Mesendoderm (in vitro differentiated cells): Measurements from ENCODE around the gene ARID1B.

ENCODE experiments used
- DNase-seq: peaks from one replicate; pipeline ENCODE4 v3.0.0; 2013
- H2AK5ac ChIP-seq: 2 replicates; pipeline ENCODE4 v1.6.1; 2013; ENCODE audit warnings: low read length, inconsistent platforms
- H2BK120ac ChIP-seq: 2 replicates; pipeline ENCODE4 v1.6.1; 2013; ENCODE audit warnings: low read depth, mild to moderate bottlenecking, low read length, moderate library complexity, mixed read lengths
- H2BK15ac ChIP-seq: replicated peaks from 2 replicates; pipeline ENCODE4 v1.6.1; 2013; ENCODE audit warnings: low read depth, mild to moderate bottlenecking, moderate library complexity
- H2BK5ac ChIP-seq: 2 replicates; pipeline ENCODE4 v1.6.1; 2013; ENCODE audit warnings: low read length, inconsistent platforms
- H3K18ac ChIP-seq: 2 replicates; pipeline ENCODE4 v1.6.1; 2013; ENCODE audit warnings: mild to moderate bottlenecking, low read length, mixed read lengths
- H3K23ac ChIP-seq: one replicate; pipeline ENCODE4 v1.6.1; 2013; ENCODE audit warnings: low read length
- H3K27ac ChIP-seq: 2 replicates; pipeline ENCODE4 v1.5.1; 2013; ENCODE audit warnings: low read depth, mild to moderate bottlenecking, inconsistent platforms, low read length, moderate library complexity
- H3K27me3 ChIP-seq: 2 replicates; pipeline ENCODE4 v1.6.1; 2013; ENCODE audit warnings: low read length, control low read depth, mild to moderate bottlenecking, inconsistent platforms; ENCODE audit not compliant: insufficient read depth, poor library complexity
- H3K36me3 ChIP-seq: 2 replicates; pipeline ENCODE4 v1.6.1; 2013; ENCODE audit warnings: low read length, inconsistent platforms; ENCODE audit not compliant: control insufficient read depth, insufficient read depth
- H3K4ac ChIP-seq: one replicate; pipeline ENCODE4 v1.6.1; 2013; ENCODE audit warnings: low read depth, mild to moderate bottlenecking, low read length, moderate library complexity
- H3K4me1 ChIP-seq: 2 replicates; pipeline ENCODE4 v1.6.1; 2013; ENCODE audit warnings: low read depth, low read length, inconsistent platforms; ENCODE audit not compliant: control insufficient read depth
- H3K4me2 ChIP-seq: 2 replicates; pipeline ENCODE4 v1.6.1; 2013; ENCODE audit warnings: low read length
- H3K4me3 ChIP-seq: 2 replicates; pipeline ENCODE4 v1.5.1; 2013; ENCODE audit warnings: mild to moderate bottlenecking, low read length
- H3K56ac ChIP-seq: one replicate; pipeline ENCODE4 v1.6.1; 2013; ENCODE audit warnings: low read length
- H3K79me1 ChIP-seq: 2 replicates; pipeline ENCODE4 v1.6.1; 2013; ENCODE audit warnings: low read length, inconsistent platforms
- H3K79me2 ChIP-seq: 2 replicates; pipeline ENCODE4 v1.6.1; 2013; ENCODE audit warnings: mild to moderate bottlenecking, low read length; ENCODE audit not compliant: control insufficient read depth, insufficient read depth
- H3K9ac ChIP-seq: 2 replicates; pipeline ENCODE4 v1.6.1; 2013; ENCODE audit warnings: low read length, inconsistent platforms
- H4K5ac ChIP-seq: one replicate; pipeline ENCODE4 v1.6.1; 2013; ENCODE audit warnings: low read length
- H4K8ac ChIP-seq: one replicate; pipeline ENCODE4 v1.6.1; 2013; ENCODE audit warnings: low read depth, mild to moderate bottlenecking, control low read depth, low read length, moderate library complexity
- WGBS: extraction: QIAGEN DNeasy Blood & Tissue Kit; methylation state at CpG from one replicate; pipeline ENCODE4 v1.1.7; 2013; ENCODE audit warnings: low lambda C conversion rate, missing lambda C conversion rate; ENCODE audit not compliant: insufficient coverage; ENCODE audit errors: extremely low coverage; 5-methylcytosine and 5-hydroxymethylcytosine counted together

Gene ARID1B

DNA sequence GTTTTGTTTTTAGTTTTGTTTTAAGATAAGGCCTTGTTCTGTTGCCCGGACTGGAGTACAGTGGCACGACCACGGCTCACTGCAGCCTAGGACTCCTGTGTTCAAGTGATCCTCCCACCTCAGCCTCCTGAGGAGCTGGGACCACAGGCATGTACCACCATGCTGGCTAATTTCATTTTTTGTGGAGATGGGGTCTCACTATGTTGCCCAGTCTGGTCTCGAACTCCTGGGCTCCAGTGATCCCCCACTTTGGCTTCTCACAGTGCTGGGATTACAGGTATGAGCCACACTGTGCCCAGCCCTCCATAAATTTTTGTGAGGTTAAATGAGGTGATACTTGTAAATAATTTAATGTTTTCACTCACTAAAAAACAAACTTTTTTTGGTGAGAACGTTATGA lies 76.6 kb downstream of the ARID1B start:
- no peak overlapping the region for H2BK5ac ChIP-seq
- H3K4me1 ChIP-seq = peaks cover 8% of the 10 kb centered on the region
- no peak overlapping the region for H3K4me2 ChIP-seq
- H3K18ac ChIP-seq = no peak overlapping the region
- no peaks in the 10 kb centered on the region for H3K27me3 ChIP-seq
- H2BK15ac ChIP-seq = no peak overlapping the region
- WGBS = no CpG with 5 or more reads among the region's 5 CpGs
- H4K8ac ChIP-seq = no peak overlapping the region
- H3K79me2 ChIP-seq = peaks cover 80% of the 10 kb centered on the region
- H4K5ac ChIP-seq = no peak overlapping the region
- no peak overlapping the region for H3K4me3 ChIP-seq
- H3K27ac ChIP-seq = no peak overlapping the region
- H3K9ac ChIP-seq = no peak overlapping the region
- H3K4ac ChIP-seq = no peak overlapping the region
- no peak overlapping the region for H2BK120ac ChIP-seq
- H2AK5ac ChIP-seq = no peak overlapping the region
- DNase-seq = no peak
- no peak overlapping the region for H3K23ac ChIP-seq
- peaks cover 23% of the 10 kb centered on the region for H3K79me1 ChIP-seq
- no peaks in the 10 kb centered on the region for H3K36me3 ChIP-seq
- H3K56ac ChIP-seq = peak overlapping the region; percentile 5

DNA sequence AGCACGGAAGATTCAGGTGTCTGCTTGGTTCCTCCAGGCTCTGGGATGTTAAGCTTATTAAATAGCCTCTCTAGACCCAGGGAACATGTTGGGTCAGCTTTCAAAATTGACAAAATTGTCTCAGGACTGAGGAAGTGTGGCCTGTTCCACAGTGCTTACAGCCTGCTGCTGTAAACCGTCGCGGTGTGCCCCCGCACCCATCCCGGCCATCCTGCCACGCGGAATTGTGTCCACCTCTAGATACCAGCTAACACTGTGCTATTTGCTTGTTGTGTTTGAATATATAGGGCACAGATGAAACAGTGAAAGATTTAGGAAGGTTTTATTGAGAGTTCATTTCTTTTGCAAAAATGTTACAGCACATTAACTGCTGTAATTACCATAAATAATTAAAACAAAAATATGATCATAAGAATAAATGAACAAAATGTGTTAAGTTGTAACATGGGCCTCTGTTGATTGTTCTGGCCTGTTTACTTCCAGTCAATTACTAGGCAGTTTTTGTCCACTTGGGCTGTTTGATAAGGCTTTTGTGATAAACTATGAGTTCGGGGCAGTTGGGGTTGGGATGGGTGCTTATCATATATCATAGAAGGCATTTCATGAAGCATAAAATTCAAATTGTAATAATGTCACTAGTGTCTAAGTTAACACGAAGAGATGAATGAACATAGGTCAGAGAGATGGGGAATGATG lies 77.4 kb downstream of the ARID1B start:
- no peak overlapping the region for H2BK15ac ChIP-seq
- no peaks in the 10 kb centered on the region for H3K27me3 ChIP-seq
- peaks cover 25% of the 10 kb centered on the region for H3K79me1 ChIP-seq
- H3K36me3 ChIP-seq = no peaks in the 10 kb centered on the region
- H3K79me2 ChIP-seq = peaks cover 80% of the 10 kb centered on the region
- H3K9ac ChIP-seq = no peak overlapping the region
- WGBS = no CpG with 5 or more reads among the region's 10 CpGs
- no peak overlapping the region for H4K5ac ChIP-seq
- no peak overlapping the region for H3K4me3 ChIP-seq
- H3K4me1 ChIP-seq = peaks cover 8% of the 10 kb centered on the region
- H3K27ac ChIP-seq = no peak overlapping the region
- H3K18ac ChIP-seq = no peak overlapping the region
- no peak overlapping the region for H3K4me2 ChIP-seq
- no peak overlapping the region for H4K8ac ChIP-seq
- no peak overlapping the region for H2BK120ac ChIP-seq
- no peak for DNase-seq
- H3K4ac ChIP-seq = no peak overlapping the region
- no peak overlapping the region for H3K56ac ChIP-seq
- H3K23ac ChIP-seq = no peak overlapping the region
- no peak overlapping the region for H2BK5ac ChIP-seq
- H2AK5ac ChIP-seq = no peak overlapping the region

DNA sequence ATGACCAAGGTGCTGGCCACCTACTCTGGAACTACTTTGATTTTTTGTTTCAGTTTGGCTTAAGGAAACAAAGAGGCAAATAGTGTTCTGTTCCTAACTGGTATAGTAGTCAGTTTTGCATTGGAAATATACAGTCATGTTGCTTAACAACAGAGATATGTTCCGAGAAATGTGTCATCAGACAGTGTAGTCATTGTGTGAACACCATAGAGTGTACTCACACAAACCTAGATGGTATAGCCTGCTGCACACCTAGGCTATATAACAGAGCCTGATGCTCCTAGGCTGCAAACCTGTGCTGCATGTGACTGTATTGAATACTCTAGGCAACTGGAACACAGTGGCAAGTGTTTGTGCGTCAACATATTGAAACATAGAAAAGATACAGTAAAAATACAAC lies 80.4 kb downstream of the ARID1B start:
- peaks cover 84% of the 10 kb centered on the region for H3K79me2 ChIP-seq
- no peak overlapping the region for H3K23ac ChIP-seq
- peaks cover 37% of the 10 kb centered on the region for H3K79me1 ChIP-seq
- H2BK120ac ChIP-seq = no peak overlapping the region
- no peak overlapping the region for H2AK5ac ChIP-seq
- no peaks in the 10 kb centered on the region for H3K27me3 ChIP-seq
- H4K5ac ChIP-seq = no peak overlapping the region
- H3K27ac ChIP-seq = no peak overlapping the region
- H3K9ac ChIP-seq = no peak overlapping the region
- no peak overlapping the region for H3K4ac ChIP-seq
- no peaks in the 10 kb centered on the region for H3K36me3 ChIP-seq
- no peak overlapping the region for H2BK15ac ChIP-seq
- no peak overlapping the region for H2BK5ac ChIP-seq
- no CpG with 5 or more reads among the region's 2 CpGs for WGBS
- H3K4me1 ChIP-seq = peaks cover 8% of the 10 kb centered on the region
- no peak overlapping the region for H4K8ac ChIP-seq
- H3K4me3 ChIP-seq = no peak overlapping the region
- H3K56ac ChIP-seq = no peak overlapping the region
- H3K18ac ChIP-seq = peak overlapping the region; percentile 72
- no peak overlapping the region for H3K4me2 ChIP-seq
- DNase-seq = no peak

DNA sequence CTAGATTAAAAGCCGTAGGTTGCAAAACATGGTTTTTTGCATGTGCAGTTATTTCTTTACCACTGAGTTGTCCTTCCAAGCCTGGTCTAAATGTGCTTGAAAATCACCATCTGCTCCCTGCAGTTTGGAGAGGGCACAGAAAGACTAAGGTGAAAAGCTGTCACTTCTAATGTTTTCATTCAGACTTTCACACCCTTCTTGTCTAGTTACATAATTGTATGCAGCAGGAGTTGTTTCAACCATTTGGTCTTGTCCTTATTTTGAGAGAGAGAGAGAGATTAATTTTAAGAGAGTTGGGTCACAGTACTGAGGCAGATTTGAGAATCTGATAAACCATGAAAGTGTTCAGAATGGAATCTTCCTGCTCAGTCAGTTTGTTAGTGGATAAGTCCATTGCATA lies 82.5 kb downstream of the ARID1B start:
- peaks cover 3% of the 10 kb centered on the region for H3K4me1 ChIP-seq
- H4K5ac ChIP-seq = no peak overlapping the region
- no peak overlapping the region for H3K23ac ChIP-seq
- no peak overlapping the region for H3K56ac ChIP-seq
- no peak overlapping the region for H3K18ac ChIP-seq
- no peak overlapping the region for H2BK5ac ChIP-seq
- no peak overlapping the region for H2BK120ac ChIP-seq
- H4K8ac ChIP-seq = no peak overlapping the region
- H2AK5ac ChIP-seq = no peak overlapping the region
- H3K79me1 ChIP-seq = peaks cover 44% of the 10 kb centered on the region
- no peak for DNase-seq
- no peaks in the 10 kb centered on the region for H3K27me3 ChIP-seq
- no peaks in the 10 kb centered on the region for H3K36me3 ChIP-seq
- no peak overlapping the region for H3K9ac ChIP-seq
- H3K4me3 ChIP-seq = no peak overlapping the region
- no CpG with 5 or more reads among the region's 1 CpG for WGBS
- H3K27ac ChIP-seq = no peak overlapping the region
- H2BK15ac ChIP-seq = no peak overlapping the region
- H3K4me2 ChIP-seq = no peak overlapping the region
- peaks cover 81% of the 10 kb centered on the region for H3K79me2 ChIP-seq
- H3K4ac ChIP-seq = no peak overlapping the region

DNA sequence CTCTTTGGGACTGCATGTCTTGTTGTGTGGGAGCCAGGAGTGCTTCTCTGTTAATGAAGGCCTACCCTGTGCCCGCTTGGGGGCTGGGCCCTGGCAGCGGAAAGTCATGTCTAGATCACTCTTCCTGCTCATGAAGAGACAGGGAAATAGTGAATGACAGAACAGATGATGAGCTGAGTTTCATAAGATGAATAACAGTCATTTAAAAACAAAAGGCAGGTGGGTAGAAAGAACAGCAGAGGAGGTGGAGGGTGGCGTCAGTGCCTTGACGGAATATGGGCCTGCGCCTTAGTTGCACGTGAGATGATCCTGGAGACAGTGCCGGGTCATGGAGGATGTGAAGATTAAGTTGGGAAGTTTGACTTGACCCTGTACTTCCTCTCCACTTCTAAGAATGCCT lies 85.5 kb downstream of the ARID1B start:
- Histone ChIP-seq H3K79me2 (peaks cover 76% of the 10 kb centered on the region), H3K4ac (no peak overlapping the region), H3K27me3 (no peaks in the 10 kb centered on the region), H2BK15ac (no peak overlapping the region), H3K4me2 (no peak overlapping the region), H2BK5ac (no peak overlapping the region), H3K56ac (no peak overlapping the region), H3K4me3 (no peak overlapping the region), H3K4me1 (no peaks in the 10 kb centered on the region), H4K5ac (no peak overlapping the region), H2AK5ac (no peak overlapping the region), H3K36me3 (no peaks in the 10 kb centered on the region), H2BK120ac (no peak overlapping the region), H3K9ac (no peak overlapping the region), H4K8ac (no peak overlapping the region), H3K23ac (no peak overlapping the region), H3K18ac (no peak overlapping the region), H3K79me1 (peaks cover 31% of the 10 kb centered on the region), H3K27ac (no peak overlapping the region)
- no CpG with 5 or more reads among the region's 7 CpGs for WGBS
- DNase-seq = no peak

DNA sequence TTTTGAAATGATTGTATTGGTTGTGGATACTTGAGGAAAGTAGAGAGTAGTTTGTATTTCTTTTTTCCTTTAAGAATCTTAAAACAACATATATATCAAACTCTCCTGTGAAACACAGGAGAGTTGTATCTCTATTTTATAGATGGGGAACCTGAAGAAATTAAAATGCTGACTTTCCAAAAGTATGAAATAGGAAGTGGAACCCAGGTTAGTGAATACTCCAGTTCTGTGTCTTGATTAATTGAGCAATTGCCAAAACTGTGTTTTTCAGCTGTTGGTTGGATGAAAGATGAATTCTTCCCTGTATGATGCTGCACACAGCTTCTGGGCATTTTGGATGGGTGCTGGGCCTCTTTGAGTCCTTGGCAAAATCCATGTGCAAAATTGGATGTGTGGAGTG lies 86.3 kb downstream of the ARID1B start:
- peaks cover 76% of the 10 kb centered on the region for H3K79me2 ChIP-seq
- no peak overlapping the region for H3K9ac ChIP-seq
- H3K27ac ChIP-seq = no peak overlapping the region
- H2BK120ac ChIP-seq = no peak overlapping the region
- H2BK15ac ChIP-seq = no peak overlapping the region
- H3K27me3 ChIP-seq = no peaks in the 10 kb centered on the region
- no peak overlapping the region for H4K5ac ChIP-seq
- H2AK5ac ChIP-seq = no peak overlapping the region
- DNase-seq = no peak
- no peak overlapping the region for H2BK5ac ChIP-seq
- no peak overlapping the region for H4K8ac ChIP-seq
- no peak overlapping the region for H3K4me3 ChIP-seq
- H3K36me3 ChIP-seq = no peaks in the 10 kb centered on the region
- H3K56ac ChIP-seq = no peak overlapping the region
- peaks cover 31% of the 10 kb centered on the region for H3K79me1 ChIP-seq
- H3K23ac ChIP-seq = no peak overlapping the region
- H3K4ac ChIP-seq = no peak overlapping the region
- no peak overlapping the region for H3K4me2 ChIP-seq
- no peak overlapping the region for H3K18ac ChIP-seq
- no peaks in the 10 kb centered on the region for H3K4me1 ChIP-seq
